ENCODE measurements around the gene DONSON. TPM values are rescaled to one million over a fixed set of nuclear protein-coding genes. Genes with fewer than 3 reads are reported as not detected.
A peak's percentile ranks its signal among the peaks of the same experiment; 100 is the strongest.

Gene DONSON
- total and polyA plus RNA-seq, 2 of the 13 experiments (the other 11 are each of a cell fraction or from before 2014, with no cell fraction given): 35.4 to 63.6 TPM

DNA sequence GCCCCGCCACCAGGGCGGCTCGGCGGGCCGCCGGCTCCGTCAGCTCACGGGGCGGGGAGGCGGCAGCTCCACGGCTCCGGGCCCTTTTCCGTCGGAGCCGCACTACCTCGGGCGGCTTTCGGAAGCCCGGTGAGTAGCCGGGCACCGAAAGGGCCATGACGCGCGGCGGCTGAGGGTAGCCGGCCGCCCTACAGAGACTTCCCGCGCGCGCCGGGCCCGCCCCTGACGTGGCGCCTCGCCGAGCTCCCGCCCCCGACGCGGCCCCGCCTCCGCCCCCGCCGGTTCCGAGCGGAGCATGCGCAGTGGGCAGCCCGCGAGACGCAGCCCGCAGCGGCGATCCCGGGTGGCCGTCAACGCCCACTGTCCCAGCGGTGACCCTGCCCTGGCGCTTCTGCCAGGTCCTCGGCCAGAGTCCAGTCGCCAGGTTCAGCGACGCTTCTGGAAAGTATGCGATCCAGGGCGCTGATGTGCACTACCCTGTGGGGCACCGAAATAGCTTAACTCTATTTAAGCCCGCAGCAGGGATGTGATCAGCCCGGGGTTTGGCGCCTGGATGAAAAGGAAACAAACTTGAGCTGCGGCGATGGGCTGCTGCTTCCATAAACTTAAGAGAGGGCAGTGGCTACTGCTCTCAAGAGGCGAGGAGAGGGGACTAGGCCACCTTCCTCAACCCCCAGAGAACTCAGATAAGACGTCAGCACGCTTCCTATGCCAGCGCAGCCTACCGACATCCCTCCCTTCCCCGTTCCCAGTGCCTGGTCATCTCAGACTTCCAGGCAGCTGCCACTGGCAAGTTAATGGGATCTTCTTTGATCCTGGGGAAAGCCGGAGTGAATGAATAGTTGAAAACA, at the start of gene DONSON (continued):
- no peak for TF ChIP-seq TCF7L2 (IDR thresholded peaks at IDR 0.05; ENCODE audit: low read depth, low read length)
- peak; percentile 31; the same call in 1 of the 2 replicates for TF ChIP-seq TGIF2 (CRISPR knock-in tag; IDR thresholded peaks at IDR 0.05)
- TF ChIP-seq ZNF501 (CRISPR knock-in tag; IDR thresholded peaks at IDR 0.05): peak; percentile 64; the same call in 1 of the 2 replicates
- peak; percentile 76 for TF ChIP-seq HOXA3 (CRISPR knock-in tag; IDR thresholded peaks at IDR 0.05)
- TF ChIP-seq NONO (IDR thresholded peaks at IDR 0.05): no peak
- peak; percentile 80 for TF ChIP-seq NONO (CRISPR knock-in tag; conservative IDR thresholded peaks at IDR 0.05)
- 0 out of 2 replicates have a peak, but pooled peaks have one; percentile 54 for TF ChIP-seq ZNF629 (CRISPR knock-in tag; conservative IDR thresholded peaks at IDR 0.05)
- TF ChIP-seq PCBP2 (optimal IDR thresholded peaks at IDR 0.05; ENCODE audit: low read depth, low read length, poor library complexity, severe bottlenecking): no peak
- TF ChIP-seq HOXA9 (CRISPR knock-in tag; IDR thresholded peaks at IDR 0.05; ENCODE audit: borderline replicate concordance): no peak
- TF ChIP-seq RBM22 (optimal IDR thresholded peaks at IDR 0.05; ENCODE audit: low read length): peak; percentile 32
- 0 out of 2 replicates have a peak, but pooled peaks have one; percentile 25 for TF ChIP-seq KDM1A (CRISPR knock-in tag; IDR thresholded peaks at IDR 0.05)
- TF ChIP-seq ZNF414 (CRISPR knock-in tag; IDR thresholded peaks at IDR 0.05): no peak
- TF ChIP-seq SRSF9 (IDR thresholded peaks at IDR 0.05; ENCODE audit: borderline replicate concordance, insufficient read depth, low read depth, low read length, poor library complexity, severe bottlenecking): no peak
- TF ChIP-seq ZNF510 (CRISPR knock-in tag; IDR thresholded peaks at IDR 0.05; ENCODE audit: low read depth): no peak
- no peak for TF ChIP-seq ATF1 (CRISPR knock-in tag; IDR thresholded peaks at IDR 0.05)
- TF ChIP-seq, protein P1, sequence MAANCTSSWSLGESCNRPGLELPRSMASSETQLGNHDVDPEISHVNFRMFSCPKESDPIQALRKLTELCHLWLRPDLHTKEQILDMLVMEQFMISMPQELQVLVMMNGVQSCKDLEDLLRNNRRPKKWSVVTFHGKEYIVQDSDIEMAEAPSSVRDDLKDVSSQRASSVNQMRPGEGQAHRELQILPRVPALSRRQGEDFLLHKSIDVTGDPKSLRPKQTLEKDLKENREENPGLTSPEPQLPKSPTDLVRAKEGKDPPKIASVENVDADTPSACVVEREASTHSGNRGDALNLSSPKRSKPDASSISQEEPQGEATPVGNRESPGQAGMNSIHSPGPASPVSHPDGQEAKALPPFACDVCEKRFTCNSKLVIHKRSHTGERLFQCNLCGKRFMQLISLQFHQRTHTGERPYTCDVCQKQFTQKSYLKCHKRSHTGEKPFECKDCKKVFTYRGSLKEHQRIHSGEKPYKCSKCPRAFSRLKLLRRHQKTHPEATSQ (CRISPR knock-in tag; IDR thresholded peaks at IDR 0.05; ENCODE audit: borderline replicate concordance): no peak
- no peak for TF ChIP-seq CBFB (CRISPR knock-in tag; IDR thresholded peaks at IDR 0.05)
- TF ChIP-seq SYNCRIP (IDR thresholded peaks at IDR 0.05; ENCODE audit: insufficient read depth, low read depth, low read length): no peak
- TF ChIP-seq ATAD3A (CRISPR knock-in tag; IDR thresholded peaks at IDR 0.05): no peak
- TF ChIP-seq, protein P2, sequence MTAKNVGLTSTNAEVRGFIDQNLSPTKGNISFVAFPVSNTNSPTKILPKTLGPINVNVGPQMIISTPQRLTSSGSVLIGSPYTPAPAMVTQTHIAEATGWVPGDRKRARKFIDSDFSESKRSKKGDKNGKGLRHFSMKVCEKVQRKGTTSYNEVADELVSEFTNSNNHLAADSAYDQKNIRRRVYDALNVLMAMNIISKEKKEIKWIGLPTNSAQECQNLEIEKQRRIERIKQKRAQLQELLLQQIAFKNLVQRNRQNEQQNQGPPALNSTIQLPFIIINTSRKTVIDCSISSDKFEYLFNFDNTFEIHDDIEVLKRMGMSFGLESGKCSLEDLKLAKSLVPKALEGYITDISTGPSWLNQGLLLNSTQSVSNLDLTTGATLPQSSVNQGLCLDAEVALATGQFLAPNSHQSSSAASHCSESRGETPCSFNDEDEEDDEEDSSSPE (CRISPR knock-in tag; IDR thresholded peaks at IDR 0.05): peak; percentile 81
- TF ChIP-seq NKX3-1 (CRISPR knock-in tag; IDR thresholded peaks at IDR 0.05): no peak; the same call in 1 of the 2 replicates
- TF ChIP-seq ZNF292 (CRISPR knock-in tag; IDR thresholded peaks at IDR 0.05; ENCODE audit: borderline replicate concordance, low read depth): peak; percentile 71; the same call in 1 of the 2 replicates
- TF ChIP-seq POLR2A (IDR thresholded peaks at IDR 0.05; ENCODE audit: insufficient read depth in 1 of 2, low read depth in 2 of 2, low read length in 2 of 2): peak; percentile 70 to 82
- peak; percentile 94 for TF ChIP-seq ZC3H13 (CRISPR knock-in tag; IDR thresholded peaks at IDR 0.05)
- TF ChIP-seq ARHGAP35 (CRISPR knock-in tag; IDR thresholded peaks at IDR 0.05; ENCODE audit: borderline replicate concordance): 0 out of 2 replicates have a peak, but pooled peaks have one; percentile 43
- no peak; the same call in 1 of the 2 replicates for TF ChIP-seq ETV6 (CRISPR knock-in tag; conservative IDR thresholded peaks at IDR 0.05)
- peak; percentile 73 for TF ChIP-seq ATF7-NPFF (CRISPR knock-in tag; IDR thresholded peaks at IDR 0.05; ENCODE audit: low read depth)
- TF ChIP-seq WIZ (CRISPR knock-in tag; IDR thresholded peaks at IDR 0.05): 0 out of 2 replicates have a peak, but pooled peaks have one; percentile 4
